ENCODE results near the gene EMILIN1. TPM values are rescaled to one million over a fixed set of nuclear protein-coding genes. Genes with fewer than 3 reads are reported as not detected.
"Not testable (repeated sequence)": the region's sequence is repeated elsewhere in the genome, so short reads cannot be mapped to it uniquely, and the experiment has no call there.

EMILIN1 gene
- polyA plus RNA-seq, 1 donor = 66.7 TPM

GRCh38 chr2:27095745-27096651, 17.6 kb downstream of the EMILIN1 start:
- peak; percentile 74 for DNase-seq

GRCh38 chr2:27096748-27097297, 18.4 kb downstream of the EMILIN1 start:
- DNase-seq = no peak

GRCh38 chr2:27097341-27097740, 18.9 kb downstream of the EMILIN1 start:
- no peak for DNase-seq

GRCh38 chr2:27099334-27099955, 21.0 kb downstream of the EMILIN1 start:
- DNase-seq = no peak

GRCh38 chr2:27100036-27100435, 21.6 kb downstream of the EMILIN1 start:
- DNase-seq = no peak

GRCh38 chr2:27102329-27102728, 23.9 kb downstream of the EMILIN1 start:
- DNase-seq = no peak

- no peak for DNase-seq
These were observed 27.6 kb downstream of the EMILIN1 start for GRCh38 chr2:27105981-27106380.

- DNase-seq = no peak
These were observed 29.8 kb downstream of the EMILIN1 start for GRCh38 chr2:27108221-27108620.

GRCh38 chr2:27109083-27109482, 30.7 kb downstream of the EMILIN1 start:
- DNase-seq = no peak

- DNase-seq = not testable (repeated sequence)
These were observed 32.4 kb downstream of the EMILIN1 start for GRCh38 chr2:27110603-27111352.

GRCh38 chr2:27111392-27112078, 33.1 kb downstream of the EMILIN1 start:
- DNase-seq = not testable (repeated sequence)

- DNase-seq = no peak
These were observed 37.1 kb downstream of the EMILIN1 start for GRCh38 chr2:27115519-27115918.

- no peak for DNase-seq
These were observed 39.6 kb downstream of the EMILIN1 start for GRCh38 chr2:27117995-27118524.

- DNase-seq = no peak
These were observed 40.3 kb downstream of the EMILIN1 start, which contains the start of gene CGREF1 for GRCh38 chr2:27118525-27119329. Gene CGREF1, minus strand, starts transcription at chr2:27119128. Its CDS starts 14,762 bp downstream, at chr2:27104366.

GRCh38 chr2:27119330-27119670, 40.9 kb downstream of the EMILIN1 start:
- DNase-seq = not testable (repeated sequence)

GRCh38 chr2:27121906-27122305, 43.5 kb downstream of the EMILIN1 start:
- DNase-seq = no peak

- DNase-seq = no peak
These were observed 44.4 kb downstream of the EMILIN1 start for GRCh38 chr2:27122791-27123190.

GRCh38 chr2:27123302-27124150, 45.1 kb downstream of the EMILIN1 start, which contains the start of gene ABHD1:
Gene ABHD1, plus strand, starts transcription at chr2:27123815. Its CDS starts 134 bp downstream, at chr2:27123949.
- DNase-seq = no peak

GRCh38 chr2:27125104-27125503, 46.7 kb downstream of the EMILIN1 start:
- no peak for DNase-seq

- no peak for DNase-seq
These were observed 47.9 kb downstream of the EMILIN1 start for GRCh38 chr2:27126252-27126710.
